Stomach smooth muscle (tissue), 2 donors: ENCODE results near the gene L3MBTL4.

ENCODE experiments used
- H3K27ac ChIP-seq: one replicate; pipeline ENCODE4 v1.7.0; 2013; ENCODE audit warnings: mild to moderate bottlenecking, low read length, inconsistent platforms
- H3K27me3 ChIP-seq, 2 donors: one replicate each; pipeline ENCODE4 v1.7.0; 2013; ENCODE audit warnings: low read length in 2 of 2; ENCODE audit not compliant: insufficient read depth in 2 of 2, control insufficient read depth in 1 of 2
- H3K36me3 ChIP-seq, 2 donors: one replicate each; pipeline ENCODE4 v1.7.0; 2013; ENCODE audit warnings: low read length in 2 of 2; ENCODE audit not compliant: control insufficient read depth in 2 of 2, insufficient read depth in 2 of 2
- H3K4me1 ChIP-seq: one replicate; pipeline ENCODE4 v1.7.0; 2013; ENCODE audit warnings: low read length; ENCODE audit not compliant: control insufficient read depth, insufficient read depth
- H3K4me3 ChIP-seq, 2 donors: one replicate each; pipeline ENCODE4 v1.7.0; 2013; ENCODE audit warnings: low read length in 2 of 2
- H3K9ac ChIP-seq, 2 donors: one replicate each; pipeline ENCODE4 v1.7.0; 2013; ENCODE audit warnings: low read length in 2 of 2, mild to moderate bottlenecking in 1 of 2
- H3K9me3 ChIP-seq, 2 donors: one replicate each; pipeline ENCODE4 v1.7.0; 2013; ENCODE audit warnings: low read length in 2 of 2; ENCODE audit not compliant: control insufficient read depth in 2 of 2
- donor health status: healthy.
- donor health status: Pancreatic carcinoma.

L3MBTL4 gene

GRCh38 chr18:6021306-6022073 lies 393.2 kb downstream of the L3MBTL4 start:
- Histone ChIP-seq H3K27me3 (no peaks in the 10 kb centered on the region), H3K4me3 (no peak overlapping the region), H3K36me3 (no peaks in the 10 kb centered on the region), H3K4me1 (no peaks in the 10 kb centered on the region), H3K9me3 (no peaks in the 10 kb centered on the region), H3K9ac (no peak overlapping the region), H3K27ac (no peak overlapping the region)

- H3K9me3 ChIP-seq = no peaks in the 10 kb centered on the region
- no peak overlapping the region for H3K9ac ChIP-seq
- H3K27me3 ChIP-seq = no peaks in the 10 kb centered on the region
- H3K27ac ChIP-seq = no peak overlapping the region
- H3K4me1 ChIP-seq = no peaks in the 10 kb centered on the region
- no peak overlapping the region for H3K4me3 ChIP-seq
- no peaks in the 10 kb centered on the region for H3K36me3 ChIP-seq
Measured at GRCh38 chr18:6018671-6019070, 396.0 kb downstream of the L3MBTL4 start.

- Histone ChIP-seq H3K9me3 (no peaks in the 10 kb centered on the region), H3K27me3 (no peaks in the 10 kb centered on the region), H3K27ac (no peak overlapping the region), H3K4me3 (no peak overlapping the region), H3K4me1 (no peaks in the 10 kb centered on the region), H3K36me3 (no peaks in the 10 kb centered on the region), H3K9ac (no peak overlapping the region)
Measured at GRCh38 chr18:6017171-6017570, 397.5 kb downstream of the L3MBTL4 start.

GRCh38 chr18:6015364-6015763 lies 399.3 kb downstream of the L3MBTL4 start:
- H3K27ac ChIP-seq = no peak overlapping the region

GRCh38 chr18:6013171-6013810 lies 401.4 kb downstream of the L3MBTL4 start:
- no peaks in the 10 kb centered on the region for H3K4me1 ChIP-seq
- H3K27ac ChIP-seq = no peak overlapping the region
- H3K4me3 ChIP-seq = no peak overlapping the region
- no peaks in the 10 kb centered on the region for H3K36me3 ChIP-seq
- no peak overlapping the region for H3K9ac ChIP-seq
- no peaks in the 10 kb centered on the region for H3K9me3 ChIP-seq
- H3K27me3 ChIP-seq = no peaks in the 10 kb centered on the region

More at GRCh38 chr18:6015364-6015763, 399.3 kb downstream of the L3MBTL4 start:
- no peak overlapping the region for H3K9ac ChIP-seq
- no peaks in the 10 kb centered on the region for H3K4me1 ChIP-seq
- no peaks in the 10 kb centered on the region for H3K36me3 ChIP-seq
- H3K27me3 ChIP-seq = no peaks in the 10 kb centered on the region
- H3K4me3 ChIP-seq = no peak overlapping the region
- no peaks in the 10 kb centered on the region for H3K9me3 ChIP-seq

GRCh38 chr18:6010921-6011320 lies 403.8 kb downstream of the L3MBTL4 start:
- Histone ChIP-seq H3K9ac (no peak overlapping the region), H3K27me3 (no peaks in the 10 kb centered on the region)

GRCh38 chr18:6010284-6010683 lies 404.4 kb downstream of the L3MBTL4 start:
- Histone ChIP-seq H3K9ac (no peak overlapping the region), H3K27ac (no peak overlapping the region), H3K36me3 (no peaks in the 10 kb centered on the region), H3K9me3 (no peaks in the 10 kb centered on the region), H3K27me3 (no peaks in the 10 kb centered on the region), H3K4me3 (no peak overlapping the region), H3K4me1 (no peaks in the 10 kb centered on the region)

More at GRCh38 chr18:6010921-6011320, 403.8 kb downstream of the L3MBTL4 start:
- Histone ChIP-seq H3K36me3 (no peaks in the 10 kb centered on the region), H3K4me1 (no peaks in the 10 kb centered on the region), H3K27ac (no peak overlapping the region), H3K9me3 (no peaks in the 10 kb centered on the region), H3K4me3 (no peak overlapping the region)

GRCh38 chr18:6009756-6010155 lies 405.0 kb downstream of the L3MBTL4 start:
- H3K9me3 ChIP-seq = no peaks in the 10 kb centered on the region
- H3K27me3 ChIP-seq = no peaks in the 10 kb centered on the region
- no peak overlapping the region for H3K9ac ChIP-seq
- no peaks in the 10 kb centered on the region for H3K4me1 ChIP-seq
- no peak overlapping the region for H3K4me3 ChIP-seq
- H3K27ac ChIP-seq = no peak overlapping the region
- no peaks in the 10 kb centered on the region for H3K36me3 ChIP-seq

- no peaks in the 10 kb centered on the region for H3K27me3 ChIP-seq
- H3K9me3 ChIP-seq = peaks cover 0 to 1% of the 10 kb centered on the region in 2 donors
- H3K4me1 ChIP-seq = no peaks in the 10 kb centered on the region
- no peak overlapping the region for H3K4me3 ChIP-seq
- H3K36me3 ChIP-seq = no peaks in the 10 kb centered on the region
- no peak overlapping the region for H3K9ac ChIP-seq
- no peak overlapping the region for H3K27ac ChIP-seq
Measured at GRCh38 chr18:6004683-6005082, 410.0 kb downstream of the L3MBTL4 start.

- H3K27ac ChIP-seq = no peak overlapping the region
- H3K9me3 ChIP-seq = peaks cover 0 to 2% of the 10 kb centered on the region in 2 donors
- H3K4me3 ChIP-seq = no peak overlapping the region
- no peaks in the 10 kb centered on the region for H3K36me3 ChIP-seq
- H3K9ac ChIP-seq = no peak overlapping the region
- no peaks in the 10 kb centered on the region for H3K4me1 ChIP-seq
- H3K27me3 ChIP-seq = no peaks in the 10 kb centered on the region
Measured at GRCh38 chr18:6004119-6004518, 410.6 kb downstream of the L3MBTL4 start.

- Histone ChIP-seq H3K9me3 (peaks cover 0 to 2% of the 10 kb centered on the region in 2 donors), H3K36me3 (no peaks in the 10 kb centered on the region), H3K9ac (no peak overlapping the region), H3K4me3 (no peak overlapping the region), H3K27me3 (no peaks in the 10 kb centered on the region), H3K27ac (no peak overlapping the region), H3K4me1 (no peaks in the 10 kb centered on the region)
Measured at GRCh38 chr18:6001867-6002266, 412.8 kb downstream of the L3MBTL4 start.
